HCEC 1CT (cell line): ENCODE measurements around the gene CGRRF1.

Experiments used
- DNase-seq: peaks from one replicate; pipeline ENCODE4 v3.0.0-alpha.2; 2017

CGRRF1 gene

GRCh38 chr14:54490445-54491175 lies 19.1 kb upstream of the CGRRF1 start:
- no peak for DNase-seq

- DNase-seq, result no peak
These were observed 16.4 kb upstream of the CGRRF1 start for GRCh38 chr14:54493293-54493692.

- no peak for DNase-seq
These were observed 12.5 kb upstream of the CGRRF1 start for GRCh38 chr14:54497224-54497623.

- no peak for DNase-seq
These were observed 11.6 kb upstream of the CGRRF1 start for GRCh38 chr14:54498095-54498531.

- no peak for DNase-seq
These were observed 11.1 kb upstream of the CGRRF1 start for GRCh38 chr14:54498579-54498978.

GRCh38 chr14:54500744-54501143 lies 9.0 kb upstream of the CGRRF1 start:
- DNase-seq, result no peak

GRCh38 chr14:54501480-54501879 lies 8.2 kb upstream of the CGRRF1 start:
- DNase-seq, result no peak

- no peak for DNase-seq
These were observed 7.1 kb upstream of the CGRRF1 start for GRCh38 chr14:54502602-54503001.

- peak; percentile 59 for DNase-seq
These were observed 6.2 kb upstream of the CGRRF1 start for GRCh38 chr14:54503486-54503885.

GRCh38 chr14:54512393-54512792 lies 2.7 kb downstream of the CGRRF1 start:
- DNase-seq, result no peak

- DNase-seq, result no peak
These were observed 6.0 kb downstream of the CGRRF1 start for GRCh38 chr14:54515670-54516069.

- DNase-seq, result no peak
These were observed 7.0 kb downstream of the CGRRF1 start for GRCh38 chr14:54516709-54517108.

GRCh38 chr14:54524410-54524809 lies 14.7 kb downstream of the CGRRF1 start:
- no peak for DNase-seq

GRCh38 chr14:54528973-54529372 lies 19.3 kb downstream of the CGRRF1 start:
- no peak for DNase-seq

- DNase-seq, result peak; percentile 59
These were observed 20.1 kb downstream of the CGRRF1 start for GRCh38 chr14:54529811-54530210.

GRCh38 chr14:54532111-54533012 lies 22.7 kb downstream of the CGRRF1 start:
- DNase-seq, result no peak

GRCh38 chr14:54533100-54533499 lies 23.4 kb downstream of the CGRRF1 start:
- DNase-seq, result no peak

- peak; percentile 35 for DNase-seq
These were observed 25.4 kb downstream of the CGRRF1 start for GRCh38 chr14:54535126-54535525.

- no peak for DNase-seq
These were observed 25.9 kb downstream of the CGRRF1 start for GRCh38 chr14:54535646-54536045.

GRCh38 chr14:54537651-54538050 lies 27.9 kb downstream of the CGRRF1 start:
- no peak for DNase-seq

- no peak for DNase-seq
These were observed 28.3 kb downstream of the CGRRF1 start for GRCh38 chr14:54538055-54538454.

GRCh38 chr14:54547583-54547982 lies 37.9 kb downstream of the CGRRF1 start:
- no peak for DNase-seq

- no peak for DNase-seq
These were observed 38.8 kb downstream of the CGRRF1 start for GRCh38 chr14:54548491-54548890.

- no peak for DNase-seq
These were observed 40.2 kb downstream of the CGRRF1 start for GRCh38 chr14:54549862-54550261.
